ENCODE data around the gene DUSP16. TPM values are rescaled to one million over a fixed set of nuclear protein-coding genes. Genes with fewer than 3 reads are reported as not detected.

DUSP16 gene
- total RNA-seq, 2 experiments from 2014 or later = 33.6 to 35.9 TPM

DNA sequence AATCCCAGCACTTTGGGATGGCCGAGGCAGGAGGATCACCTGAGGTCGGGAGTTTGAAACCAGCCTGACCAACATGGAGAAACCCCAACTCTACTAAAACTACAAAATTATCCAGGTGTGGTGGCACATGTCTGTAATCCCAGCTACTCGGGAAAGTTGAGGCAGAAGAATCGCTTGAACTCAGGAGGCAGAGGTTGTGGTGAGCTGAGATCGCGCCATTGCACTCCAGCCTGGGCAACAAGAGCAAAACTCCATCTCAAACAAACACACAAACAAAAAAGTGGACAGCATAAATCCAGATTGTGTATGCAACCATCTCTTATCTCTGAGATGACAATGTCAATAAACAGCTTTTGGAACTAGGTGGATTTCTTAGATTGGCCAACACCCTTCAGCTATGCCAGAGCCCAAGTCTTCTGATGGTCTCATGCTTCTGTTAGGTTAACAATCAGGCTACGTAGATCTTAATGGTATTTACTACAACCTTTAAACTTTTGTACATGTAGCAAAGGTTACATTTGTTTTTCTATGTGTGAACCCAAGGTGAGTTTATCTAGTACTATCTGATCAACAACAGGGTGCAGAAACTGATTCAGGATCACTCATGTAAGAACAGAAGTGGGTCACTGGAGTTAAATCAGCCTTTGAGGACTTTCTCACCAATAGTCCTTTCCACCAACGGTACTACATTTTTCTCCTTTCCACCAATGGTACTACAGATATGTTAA is 73.7 kb downstream of the DUSP16 start:
- Mint-ChIP-seq H3K4me3 (no peak overlapping the region), H3K27me3 (no peaks in the 10 kb centered on the region), H3K9me3 (no peaks in the 10 kb centered on the region), H3K4me1 (peaks cover 21% of the 10 kb centered on the region), H3K27ac (no peak overlapping the region), H3K36me3 (ENCODE audit: low read depth) (peaks cover 38% of the 10 kb centered on the region)
- ChIA-PET CTCF (interaction anchor here (0.6 kb wide), 1 partner anchor 168 kb away, joined by 4 read pairs; no protein-coding TSS in a partner anchor), POLR2A (no interaction called here)
- no peak for DNase-seq

DNA sequence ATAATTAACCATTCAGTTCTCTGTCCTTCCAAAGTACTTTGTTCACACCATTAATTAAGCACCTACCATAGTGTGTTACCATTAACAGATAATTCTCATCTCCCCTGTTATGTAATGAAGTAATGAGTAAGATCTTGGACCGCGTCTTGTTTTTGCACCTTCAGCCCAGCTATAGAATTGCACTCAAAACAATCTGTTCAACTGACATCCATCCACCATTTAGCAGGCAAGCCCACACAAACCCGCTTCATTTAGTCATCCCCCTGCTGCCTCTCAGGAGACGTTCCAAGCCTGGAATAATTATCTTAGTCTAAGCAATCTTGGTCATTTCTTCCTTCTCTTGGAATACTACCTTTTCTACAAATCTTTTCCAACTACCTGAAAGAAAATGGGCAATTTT is 74.4 kb downstream of the DUSP16 start:
- POLR2A ChIA-PET = no interaction called here
- Mint-ChIP-seq H3K27ac (no peak overlapping the region), H3K36me3 (ENCODE audit: low read depth) (peaks cover 44% of the 10 kb centered on the region), H3K9me3 (no peaks in the 10 kb centered on the region), H3K4me3 (no peak overlapping the region), H3K4me1 (peaks cover 27% of the 10 kb centered on the region), H3K27me3 (no peaks in the 10 kb centered on the region)
- no peak for DNase-seq
- CTCF ChIA-PET = interaction anchor here (0.6 kb wide), 1 partner anchor 169 kb away, joined by 4 read pairs; no protein-coding TSS in a partner anchor

DNA sequence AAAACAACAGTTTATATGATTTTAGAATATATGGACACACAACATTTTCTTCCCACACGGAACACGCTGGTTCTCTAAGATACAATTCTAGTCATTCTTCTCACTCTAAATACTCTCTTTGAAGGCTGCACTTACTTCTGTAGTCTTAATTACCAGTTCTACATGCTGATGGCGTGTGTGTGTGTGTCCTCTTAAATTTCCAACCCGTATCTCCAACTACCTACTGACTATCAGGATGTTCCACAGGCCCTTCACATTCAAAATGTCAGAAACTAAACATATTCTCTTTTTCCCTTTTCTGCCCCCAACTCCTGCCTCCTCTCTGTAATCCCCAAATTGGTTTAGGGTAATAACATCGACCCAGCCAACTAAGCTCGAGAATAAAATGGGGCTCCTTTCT is 75.2 kb downstream of the DUSP16 start:
- Mint-ChIP-seq H3K27me3 (no peaks in the 10 kb centered on the region), H3K36me3 (ENCODE audit: low read depth) (peaks cover 48% of the 10 kb centered on the region), H3K27ac (no peak overlapping the region), H3K4me1 (peaks cover 33% of the 10 kb centered on the region), H3K4me3 (no peak overlapping the region), H3K9me3 (no peaks in the 10 kb centered on the region)
- no peak for DNase-seq
- ChIA-PET POLR2A (interaction anchor here (0.7 kb wide), 1 partner anchor 837 kb away, joined by 3 read pairs; no protein-coding TSS in a partner anchor), CTCF (interaction anchor here (1.3 kb wide), 1 partner anchor 110 kb away, joined by 4 read pairs; no protein-coding TSS in a partner anchor)

DNA sequence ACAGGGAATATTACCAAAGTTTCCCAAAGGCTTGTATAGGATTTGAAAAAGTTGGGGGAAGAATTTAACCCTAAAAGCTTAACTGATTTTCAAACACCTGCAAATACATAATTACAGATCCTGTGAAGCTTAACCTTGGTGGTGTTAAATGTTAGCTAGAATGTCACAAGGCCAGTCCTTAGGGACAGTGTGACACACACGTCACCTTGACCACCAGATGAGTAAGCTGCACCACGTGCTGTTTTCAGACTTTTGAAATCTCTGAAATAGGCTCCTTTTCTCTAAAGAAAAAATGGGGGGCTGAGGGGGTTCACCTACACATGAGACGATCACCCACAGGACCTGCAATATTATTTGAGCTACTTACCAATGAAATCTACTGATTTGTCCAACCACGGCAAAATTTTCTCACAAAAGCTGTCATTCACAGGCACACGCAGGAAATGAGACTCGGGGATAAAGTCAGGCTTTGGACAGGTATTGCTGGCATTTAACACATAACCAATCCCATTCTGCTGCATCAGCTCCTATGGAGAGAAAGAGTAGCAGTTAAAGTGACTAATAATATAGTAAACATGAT is 75.9 kb downstream of the DUSP16 start:
- ChIA-PET CTCF (interaction anchor here (0.6 to 1.4 kb wide), 4 partner anchors 11 to 109 kb away, joined by 3 to 5 read pairs (median 4); no protein-coding TSS in a partner anchor), POLR2A (interaction anchor here (0.7 kb wide), 1 partner anchor 837 kb away, joined by 3 read pairs; no protein-coding TSS in a partner anchor)
- no peak for DNase-seq
- H3K27me3 Mint-ChIP-seq = no peaks in the 10 kb centered on the region
- no peak overlapping the region for H3K4me3 Mint-ChIP-seq
- no peaks in the 10 kb centered on the region for H3K9me3 Mint-ChIP-seq
- H3K27ac Mint-ChIP-seq = no peak overlapping the region
- peaks cover 39% of the 10 kb centered on the region for H3K4me1 Mint-ChIP-seq
- peaks cover 51% of the 10 kb centered on the region for H3K36me3 Mint-ChIP-seq (ENCODE audit: low read depth)

DNA sequence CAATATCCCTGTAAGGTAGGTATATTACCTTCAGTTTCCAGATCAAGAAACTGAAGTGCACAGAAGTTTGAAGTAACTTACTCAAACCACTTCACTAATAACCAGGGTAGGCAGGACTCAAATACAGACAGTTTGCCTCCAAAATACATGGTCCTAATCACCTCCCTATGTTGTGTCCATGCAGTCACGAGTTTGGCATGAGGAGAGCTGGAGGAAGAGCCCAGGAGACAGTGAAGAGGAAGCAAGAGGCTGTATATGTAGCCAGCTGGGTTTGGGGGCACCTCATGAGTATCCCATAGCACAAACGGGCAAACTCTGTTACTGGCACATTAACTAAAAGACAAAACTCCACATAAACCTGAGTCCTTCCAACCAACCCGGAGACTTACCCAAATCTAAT is 79.2 kb downstream of the DUSP16 start:
- no peaks in the 10 kb centered on the region for H3K27me3 Mint-ChIP-seq
- H3K36me3 Mint-ChIP-seq (ENCODE audit: low read depth) = peaks cover 69% of the 10 kb centered on the region
- peak overlapping the region; percentile 67 for H3K4me3 Mint-ChIP-seq
- no peak for DNase-seq
- ChIA-PET POLR2A (interaction anchor here (0.7 to 1.0 kb wide), 2 partner anchors 21 to 233 kb away, joined by 3 to 5 read pairs; no protein-coding TSS in a partner anchor), CTCF (interaction anchor here (0.5 to 1.1 kb wide), 5 partner anchors 18 to 179 kb away, joined by 3 to 4 read pairs (median 3); no protein-coding TSS in a partner anchor)
- no peaks in the 10 kb centered on the region for H3K9me3 Mint-ChIP-seq
- H3K4me1 Mint-ChIP-seq = peaks cover 66% of the 10 kb centered on the region
- peak overlapping the region; percentile 96 for H3K27ac Mint-ChIP-seq

DNA sequence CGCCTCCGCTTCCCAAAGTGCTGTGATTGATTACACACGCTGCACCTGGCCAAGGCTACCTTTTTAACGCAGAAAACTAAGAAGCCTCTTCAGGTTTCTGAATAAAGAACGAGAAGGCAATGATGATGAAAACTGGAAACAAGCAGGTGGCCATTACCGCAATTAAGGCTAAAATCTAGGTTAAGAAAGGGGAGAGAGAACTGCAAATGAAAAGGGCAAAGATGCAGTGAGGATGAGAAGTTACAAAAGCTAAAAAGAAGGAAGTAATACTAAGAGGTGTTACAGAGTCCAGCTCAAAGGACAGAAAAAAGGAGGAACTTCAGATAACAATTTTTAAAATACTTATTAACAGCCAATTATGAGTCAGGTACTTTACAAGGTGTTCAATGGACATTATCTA is 79.7 kb downstream of the DUSP16 start:
- Mint-ChIP-seq H3K27me3 (no peaks in the 10 kb centered on the region), H3K9me3 (no peaks in the 10 kb centered on the region), H3K27ac (peak overlapping the region; percentile 96), H3K4me1 (peaks cover 62% of the 10 kb centered on the region), H3K36me3 (ENCODE audit: low read depth) (peaks cover 68% of the 10 kb centered on the region), H3K4me3 (peak overlapping the region; percentile 67)
- POLR2A ChIA-PET = interaction anchor here (0.7 to 1.0 kb wide), 2 partner anchors 20 to 233 kb away, joined by 3 to 5 read pairs; no protein-coding TSS in a partner anchor
- no peak for DNase-seq
- CTCF ChIA-PET = interaction anchor here (0.6 to 1.1 kb wide), 4 partner anchors 17 to 97 kb away, joined by 3 to 4 read pairs (median 3); no protein-coding TSS in a partner anchor

DNA sequence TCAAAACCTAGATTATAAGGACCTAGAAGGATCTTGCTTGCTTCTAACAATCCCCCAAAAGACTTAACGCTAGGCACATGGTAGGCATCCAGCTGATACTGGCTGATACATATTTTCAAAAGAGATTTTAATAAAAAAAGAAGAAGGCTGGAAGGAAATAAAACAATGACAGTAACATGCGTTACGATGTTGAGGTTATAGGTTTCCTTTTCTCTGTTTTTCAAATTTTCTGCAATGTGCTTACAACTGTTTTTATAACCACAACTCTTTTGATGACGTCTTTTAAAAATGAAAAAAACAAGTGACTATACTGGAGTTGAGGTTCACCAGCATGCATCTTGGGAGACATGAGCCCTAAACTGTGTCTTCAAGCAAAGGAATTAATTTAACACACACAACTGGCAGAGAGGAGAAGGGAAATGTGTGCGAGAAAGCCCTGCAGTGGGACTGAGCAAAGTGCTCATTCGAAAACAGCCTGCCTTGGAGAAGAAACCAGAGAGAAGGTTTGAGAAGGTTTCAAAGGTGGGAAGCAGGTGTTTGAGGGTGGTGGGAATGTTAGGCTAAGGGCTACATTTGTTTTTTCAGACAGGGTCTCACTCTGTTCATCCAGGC is 80.4 kb downstream of the DUSP16 start:
- H3K36me3 Mint-ChIP-seq (ENCODE audit: low read depth) = peaks cover 68% of the 10 kb centered on the region
- peak overlapping the region; percentile 96 for H3K27ac Mint-ChIP-seq
- ChIA-PET CTCF (interaction anchor here (0.8 to 1.7 kb wide), 5 partner anchors 16 to 96 kb away, joined by 3 to 5 read pairs (median 3); no protein-coding TSS in a partner anchor), POLR2A (interaction anchor here (1.0 to 1.1 kb wide), 2 partner anchors 76 to 234 kb away, joined by 3 read pairs; no protein-coding TSS in a partner anchor)
- H3K9me3 Mint-ChIP-seq = no peaks in the 10 kb centered on the region
- H3K27me3 Mint-ChIP-seq = no peaks in the 10 kb centered on the region
- H3K4me1 Mint-ChIP-seq = peaks cover 59% of the 10 kb centered on the region
- H3K4me3 Mint-ChIP-seq = peak overlapping the region; percentile 67
- DNase-seq = peak; percentile 56

DNA sequence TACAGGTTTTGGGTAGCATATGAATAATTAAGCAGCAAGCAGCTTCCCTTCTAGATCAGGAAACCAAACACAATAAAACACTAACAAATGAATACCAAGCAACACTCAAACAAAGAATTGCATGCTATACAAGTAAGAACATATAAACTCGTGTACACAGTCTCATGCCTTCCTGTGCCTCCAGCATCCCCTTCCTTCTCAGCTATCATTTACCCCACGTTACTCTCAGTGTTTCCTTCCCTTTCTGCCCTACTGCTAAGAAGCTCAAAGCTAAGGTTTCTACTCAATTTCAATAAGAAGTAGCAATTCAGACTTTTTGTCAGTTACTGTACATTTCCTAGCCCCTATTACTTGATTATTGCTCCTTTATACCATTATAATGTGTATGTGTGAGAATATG is 81.0 kb downstream of the DUSP16 start:
- Mint-ChIP-seq H3K36me3 (ENCODE audit: low read depth) (peaks cover 68% of the 10 kb centered on the region), H3K4me3 (peak overlapping the region; percentile 67), H3K9me3 (no peaks in the 10 kb centered on the region), H3K4me1 (peaks cover 60% of the 10 kb centered on the region), H3K27me3 (no peaks in the 10 kb centered on the region), H3K27ac (peak overlapping the region; percentile 96)
- ChIA-PET CTCF (interaction anchor here (0.7 to 2.3 kb wide), 4 partner anchors 12 to 83 kb away, joined by 3 to 5 read pairs (median 4); no protein-coding TSS in a partner anchor), POLR2A (interaction anchor here (0.6 to 1.1 kb wide), 2 partner anchors 77 to 184 kb away, joined by 3 read pairs; no protein-coding TSS in a partner anchor)
- peak; percentile 34 for DNase-seq

DNA sequence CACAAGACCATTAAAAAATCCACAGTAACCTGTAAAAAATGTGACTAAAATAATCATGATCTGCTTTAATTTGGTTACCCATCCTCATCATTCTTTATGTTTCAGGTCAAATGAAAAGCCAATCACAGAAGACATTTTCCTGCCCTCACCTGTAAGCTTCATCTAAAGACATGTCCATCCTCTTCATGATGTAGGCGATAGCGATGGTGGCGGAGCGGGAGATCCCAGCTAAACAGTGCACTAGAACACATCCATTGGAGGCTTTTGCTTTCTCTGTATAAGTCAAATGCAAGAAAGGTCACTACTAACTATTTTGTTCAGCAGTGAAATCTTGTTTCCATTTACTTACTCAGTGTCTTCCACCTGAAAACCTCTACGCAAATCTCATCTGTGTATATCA is 82.6 kb downstream of the DUSP16 start:
- ChIA-PET CTCF (interaction anchor here (1.6 to 2.6 kb wide), 3 partner anchors 10 to 104 kb away, joined by 3 to 9 read pairs (median 5); no protein-coding TSS in a partner anchor), POLR2A (no interaction called here)
- no peaks in the 10 kb centered on the region for H3K9me3 Mint-ChIP-seq
- H3K27me3 Mint-ChIP-seq = no peaks in the 10 kb centered on the region
- H3K36me3 Mint-ChIP-seq (ENCODE audit: low read depth) = peaks cover 74% of the 10 kb centered on the region
- peak overlapping the region; percentile 28 for H3K27ac Mint-ChIP-seq
- no peak overlapping the region for H3K4me3 Mint-ChIP-seq
- DNase-seq = no peak
- peaks cover 71% of the 10 kb centered on the region for H3K4me1 Mint-ChIP-seq

DNA sequence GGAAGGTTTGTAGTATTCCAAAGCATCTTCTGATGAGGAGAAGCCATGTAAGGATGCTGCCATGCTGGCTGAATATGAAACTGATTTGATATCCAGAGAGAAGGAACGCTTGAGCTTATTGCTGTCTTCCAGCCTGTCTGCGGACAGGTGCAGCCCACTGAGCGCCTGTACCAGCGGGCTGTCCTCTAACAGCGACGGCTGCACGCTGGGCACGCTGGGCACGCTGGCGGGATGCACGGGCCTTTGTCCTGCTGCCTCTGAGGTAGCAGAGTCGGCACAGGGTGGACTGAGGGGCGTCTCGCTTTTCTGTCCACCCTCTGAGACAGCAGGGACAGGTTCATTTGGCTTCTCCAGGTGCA is 85.2 kb downstream of the DUSP16 start:
- H3K36me3 Mint-ChIP-seq (ENCODE audit: low read depth) = peaks cover 79% of the 10 kb centered on the region
- ChIA-PET CTCF (interaction anchor here (1.1 to 5.8 kb wide), 5 partner anchors 13 to 101 kb away, joined by 3 to 28 read pairs (median 4); no protein-coding TSS in a partner anchor), POLR2A (no interaction called here)
- no peaks in the 10 kb centered on the region for H3K9me3 Mint-ChIP-seq
- peaks cover 74% of the 10 kb centered on the region for H3K4me1 Mint-ChIP-seq
- no peak overlapping the region for H3K27ac Mint-ChIP-seq
- no peak for DNase-seq
- no peaks in the 10 kb centered on the region for H3K27me3 Mint-ChIP-seq
- no peak overlapping the region for H3K4me3 Mint-ChIP-seq

DNA sequence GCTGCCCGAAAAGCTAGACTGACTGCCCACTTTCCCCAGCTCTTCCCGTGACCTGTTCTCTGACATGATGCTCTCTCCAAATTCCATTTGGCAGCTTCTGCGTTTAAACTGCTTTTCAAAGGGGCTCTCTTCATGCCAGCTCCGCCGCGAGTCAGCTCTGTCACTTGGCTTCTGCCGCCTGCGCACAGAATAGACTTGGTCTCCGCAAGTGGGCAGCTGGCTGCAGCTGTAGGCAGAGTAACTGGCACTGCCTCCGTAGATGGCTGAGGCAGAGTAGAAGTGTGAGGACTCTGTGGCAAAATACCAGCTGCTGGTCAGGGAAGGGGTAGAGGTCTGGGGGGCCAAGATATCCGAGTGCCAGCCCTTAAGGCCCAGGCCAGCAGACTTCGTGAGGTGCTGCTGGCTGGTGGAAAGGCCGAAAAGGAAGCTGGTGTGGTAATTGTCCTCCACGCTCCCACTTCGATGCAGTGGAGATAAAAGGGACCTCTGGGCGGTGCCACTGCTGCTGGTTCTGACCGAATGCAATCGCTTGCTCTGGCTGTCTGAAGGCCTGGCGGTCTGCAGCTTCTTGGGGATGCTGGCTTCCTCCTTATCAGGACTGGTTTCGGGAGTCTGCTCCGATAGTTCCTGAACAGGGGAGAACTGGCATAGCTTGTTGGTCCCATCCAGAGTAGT is 85.7 kb downstream of the DUSP16 start:
- no peak for DNase-seq
- peaks cover 77% of the 10 kb centered on the region for H3K36me3 Mint-ChIP-seq (ENCODE audit: low read depth)
- H3K27ac Mint-ChIP-seq = no peak overlapping the region
- ChIA-PET CTCF (interaction anchor here (0.9 to 5.8 kb wide), 7 partner anchors 9 to 101 kb away, joined by 3 to 28 read pairs (median 4); no protein-coding TSS in a partner anchor), POLR2A (no interaction called here)
- H3K9me3 Mint-ChIP-seq = no peaks in the 10 kb centered on the region
- H3K4me3 Mint-ChIP-seq = no peak overlapping the region
- H3K4me1 Mint-ChIP-seq = peaks cover 70% of the 10 kb centered on the region
- no peaks in the 10 kb centered on the region for H3K27me3 Mint-ChIP-seq

All from activated CD4-positive, alpha-beta T cell treated with anti-CD3 and anti-CD28 coated beads, Interleukin-2, amount 10 ng/mL, durations not matched to agents 7 days and 5 days (primary cell).